BLaER1 (cell line): ENCODE measurements around the gene KLF13.
"Not testable (repeated sequence)": the region's sequence is repeated elsewhere in the genome, so short reads cannot be mapped to it uniquely, and the experiment has no call there.

Experiments used
- H3K27ac ChIP-seq: shearing (Covaris generic); formaldehyde crosslinking; 2 replicates; pipeline ENCODE4 v1.8.1; 2022
- H3K27me3 ChIP-seq: shearing (Covaris generic); formaldehyde crosslinking; 2 replicates; pipeline ENCODE4 v1.8.1; 2022
- H3K36me3 ChIP-seq: shearing (Covaris generic); formaldehyde crosslinking; 2 replicates; pipeline ENCODE4 v1.8.1; 2022
- H3K4me1 ChIP-seq: shearing (Covaris generic); formaldehyde crosslinking; 2 replicates; pipeline ENCODE4 v1.8.1; 2022
- H3K4me2 ChIP-seq: shearing (Covaris generic); formaldehyde crosslinking; 2 replicates; pipeline ENCODE4 v1.8.1; 2022
- H3K4me3 ChIP-seq: shearing (Covaris generic); formaldehyde crosslinking; 2 replicates; pipeline ENCODE4 v1.8.1; 2022
- H3K9ac ChIP-seq: shearing (Covaris generic); formaldehyde crosslinking; 2 replicates; pipeline ENCODE4 v1.8.1; 2022
- H3K9me3 ChIP-seq: shearing (Covaris generic); formaldehyde crosslinking; 2 replicates; pipeline ENCODE4 v1.8.1; 2022
- H4K20me1 ChIP-seq: shearing (Covaris generic); formaldehyde crosslinking; 2 replicates; pipeline ENCODE4 v1.8.1; 2022
- Cebpa-rat ChIP-seq: shearing (Covaris generic); IDR thresholded peaks from 2 replicates; pipeline ENCODE4 v1.8.1; 2022

KLF13 gene

GRCh38 chr15:31349233-31350141 is 22.9 kb downstream of the KLF13 start:
- Histone ChIP-seq H3K4me3 (no peak overlapping the region), H4K20me1 (peaks cover 64% of the 10 kb centered on the region), H3K36me3 (peaks cover 37% of the 10 kb centered on the region), H3K9me3 (no peaks in the 10 kb centered on the region), H3K4me1 (peaks cover 100% of the 10 kb centered on the region), H3K4me2 (peak overlapping the region; percentile 93), H3K9ac (peak overlapping the region; percentile 30; the same call in 1 of the 2 replicates), H3K27ac (peak overlapping the region; percentile 98), H3K27me3 (no peaks in the 10 kb centered on the region)
- no peak for TF ChIP-seq Cebpa-rat

- peaks cover 100% of the 10 kb centered on the region for H3K4me1 ChIP-seq
- H3K27me3 ChIP-seq = no peaks in the 10 kb centered on the region
- no peak overlapping the region for H3K4me3 ChIP-seq
- H3K9ac ChIP-seq = peak overlapping the region; percentile 87; the same call in 1 of the 2 replicates
- H3K4me2 ChIP-seq = peak overlapping the region; percentile 93
- no peak for TF ChIP-seq Cebpa-rat
- peaks cover 51% of the 10 kb centered on the region for H4K20me1 ChIP-seq
- no peaks in the 10 kb centered on the region for H3K9me3 ChIP-seq
- peaks cover 43% of the 10 kb centered on the region for H3K36me3 ChIP-seq
- peak overlapping the region; percentile 98 for H3K27ac ChIP-seq
Measured at GRCh38 chr15:31350771-31351170, 24.1 kb downstream of the KLF13 start.

- Histone ChIP-seq H4K20me1 (peaks cover 35% of the 10 kb centered on the region), H3K9ac (peak overlapping the region; percentile 87), H3K27me3 (no peaks in the 10 kb centered on the region), H3K9me3 (no peaks in the 10 kb centered on the region), H3K4me1 (peaks cover 100% of the 10 kb centered on the region), H3K4me2 (peak overlapping the region; percentile 93), H3K4me3 (peak overlapping the region; percentile 55), H3K27ac (peak overlapping the region; percentile 98), H3K36me3 (peaks cover 42% of the 10 kb centered on the region)
- no peak for TF ChIP-seq Cebpa-rat
Measured at GRCh38 chr15:31352339-31352751, 25.7 kb downstream of the KLF13 start.

GRCh38 chr15:31352911-31353811 is 26.5 kb downstream of the KLF13 start:
- no peaks in the 10 kb centered on the region for H3K9me3 ChIP-seq
- H3K27ac ChIP-seq = peak overlapping the region; percentile 98
- peaks cover 34% of the 10 kb centered on the region for H3K36me3 ChIP-seq
- peak overlapping the region; percentile 55 for H3K4me3 ChIP-seq
- no peaks in the 10 kb centered on the region for H3K27me3 ChIP-seq
- TF ChIP-seq Cebpa-rat = no peak
- H4K20me1 ChIP-seq = peaks cover 27% of the 10 kb centered on the region
- peak overlapping the region; percentile 87 for H3K9ac ChIP-seq
- peaks cover 100% of the 10 kb centered on the region for H3K4me1 ChIP-seq
- H3K4me2 ChIP-seq = peak overlapping the region; percentile 93

- peak overlapping the region; percentile 98 for H3K27ac ChIP-seq
Measured at GRCh38 chr15:31353931-31354330, 27.3 kb downstream of the KLF13 start.

GRCh38 chr15:31356097-31356496 is 29.5 kb downstream of the KLF13 start:
- H3K36me3 ChIP-seq, H3K27me3 ChIP-seq, H3K4me3 ChIP-seq, H3K9me3 ChIP-seq, H4K20me1 ChIP-seq: not testable (repeated sequence)
- Histone ChIP-seq H3K9ac (peak overlapping the region; percentile 80), H3K4me2 (peak overlapping the region; percentile 93), H3K4me1 (peaks cover 100% of the 10 kb centered on the region), H3K27ac (peak overlapping the region; percentile 98)

More at GRCh38 chr15:31353931-31354330, 27.3 kb downstream of the KLF13 start:
- no peaks in the 10 kb centered on the region for H3K9me3 ChIP-seq
- H3K9ac ChIP-seq = peak overlapping the region; percentile 87
- peaks cover 19% of the 10 kb centered on the region for H4K20me1 ChIP-seq
- peaks cover 100% of the 10 kb centered on the region for H3K4me1 ChIP-seq
- no peaks in the 10 kb centered on the region for H3K27me3 ChIP-seq
- peaks cover 26% of the 10 kb centered on the region for H3K36me3 ChIP-seq
- no peak for TF ChIP-seq Cebpa-rat
- H3K4me2 ChIP-seq = peak overlapping the region; percentile 93
- peak overlapping the region; percentile 55 for H3K4me3 ChIP-seq

GRCh38 chr15:31357148-31357547 is 30.5 kb downstream of the KLF13 start:
- Histone ChIP-seq H3K9me3 (no peaks in the 10 kb centered on the region), H3K4me3 (peak overlapping the region; percentile 57), H3K9ac (peak overlapping the region; percentile 80), H3K4me1 (peaks cover 100% of the 10 kb centered on the region), H3K4me2 (peak overlapping the region; percentile 93), H3K27me3 (no peaks in the 10 kb centered on the region), H4K20me1 (no peaks in the 10 kb centered on the region), H3K27ac (peak overlapping the region; percentile 98), H3K36me3 (peaks cover 7% of the 10 kb centered on the region; the same call in 1 of the 2 replicates)
- no peak for TF ChIP-seq Cebpa-rat

- peak overlapping the region; percentile 93 for H3K4me2 ChIP-seq
- peak overlapping the region; percentile 98 for H3K27ac ChIP-seq
- H3K9ac ChIP-seq = peak overlapping the region; percentile 80
- H3K27me3 ChIP-seq = no peaks in the 10 kb centered on the region
- H3K36me3 ChIP-seq = peaks cover 7% of the 10 kb centered on the region; the same call in 1 of the 2 replicates
- H3K4me3 ChIP-seq = peak overlapping the region; percentile 57
- H4K20me1 ChIP-seq = no peaks in the 10 kb centered on the region
- no peaks in the 10 kb centered on the region for H3K9me3 ChIP-seq
- H3K4me1 ChIP-seq = peaks cover 100% of the 10 kb centered on the region
- TF ChIP-seq Cebpa-rat = no peak
Measured at GRCh38 chr15:31358163-31358562, 31.5 kb downstream of the KLF13 start.

- no peaks in the 10 kb centered on the region for H4K20me1 ChIP-seq
Measured at GRCh38 chr15:31358957-31359701, 32.5 kb downstream of the KLF13 start.

More at GRCh38 chr15:31358957-31359701, 32.5 kb downstream of the KLF13 start:
- peak overlapping the region; percentile 87 for H3K9ac ChIP-seq
- peak; percentile 86 for TF ChIP-seq Cebpa-rat
- H3K27me3 ChIP-seq = no peaks in the 10 kb centered on the region
- peak overlapping the region; percentile 56 for H3K4me3 ChIP-seq
- no peaks in the 10 kb centered on the region for H3K9me3 ChIP-seq
- peak overlapping the region; percentile 93 for H3K4me2 ChIP-seq
- H3K36me3 ChIP-seq = peaks cover 7% of the 10 kb centered on the region; the same call in 1 of the 2 replicates
- peaks cover 100% of the 10 kb centered on the region for H3K4me1 ChIP-seq
- H3K27ac ChIP-seq = peak overlapping the region; percentile 98
